ENCODE results near the gene STARD5. TPM values are rescaled to one million over a fixed set of nuclear protein-coding genes. Genes with fewer than 3 reads are reported as not detected.

STARD5 gene
- total and polyA plus RNA-seq, 2 of the 4 experiments (the other 2 are of a cell fraction), result 5.0 to 22.8 TPM

DNA sequence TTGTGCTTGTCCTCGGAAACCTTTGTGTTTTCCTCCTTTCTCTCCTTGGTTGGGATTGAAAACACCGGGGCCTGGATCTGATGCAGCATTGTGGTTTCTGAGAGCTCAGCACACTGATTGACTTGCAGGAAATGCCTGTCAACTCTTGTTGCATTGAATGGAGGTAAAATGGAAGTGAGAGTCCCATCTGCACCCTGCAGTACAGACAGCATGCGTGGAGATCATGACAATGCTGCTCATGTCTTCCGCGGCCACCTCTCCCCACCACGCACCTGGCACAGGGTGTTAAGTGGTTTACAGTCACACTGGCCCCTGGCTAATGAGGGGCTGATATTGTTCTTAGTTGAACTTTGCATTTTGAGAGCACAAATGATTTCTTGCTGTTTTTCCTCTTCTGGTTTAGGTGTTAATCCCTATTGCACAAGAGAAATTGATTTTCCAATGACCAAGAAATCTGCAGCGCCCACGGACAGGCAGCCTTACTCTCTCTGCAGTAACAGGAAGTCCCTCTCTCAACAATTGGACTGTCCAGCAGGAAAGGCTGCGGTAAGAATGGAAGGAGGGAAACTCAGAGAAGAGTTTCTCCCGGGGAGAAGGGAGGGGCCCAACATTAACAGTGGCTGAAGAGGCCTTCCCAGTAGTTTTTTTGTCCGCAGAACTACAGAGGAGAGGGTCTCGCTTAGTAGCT, 58.5 kb downstream of the STARD5 start:
- Histone ChIP-seq H3K4me1 (ENCODE audit: control insufficient read depth, insufficient read depth, low read length) (peaks cover 3% of the 10 kb centered on the region; the same call in 1 of the 2 replicates), H2BK20ac (ENCODE audit: low read depth, low read length) (peak overlapping the region; percentile 83), H3K4me2 (ENCODE audit: low read depth, low read length) (peak overlapping the region; percentile 32; the same call in 1 of the 2 replicates), H3K4me3 (ENCODE audit: insufficient read depth, low read depth, low read length) (no peak overlapping the region), H2AK9ac (replicated peaks; ENCODE audit: low read depth, low read length, poor library complexity) (no peak overlapping the region), H4K20me1 (ENCODE audit: insufficient read depth, low read length) (no peaks in the 10 kb centered on the region), H2BK120ac (ENCODE audit: low read depth, low read length) (peak overlapping the region; percentile 82), H3K79me1 (ENCODE audit: low read depth in 1 of 2, low read length in 2 of 2) (no peaks in the 10 kb centered on the region), H3K9me1 (ENCODE audit: insufficient read depth, low read length) (0 out of 2 replicates have a peak, but pooled peaks cover 3% of the 10 kb centered on the region), H3K4ac (ENCODE audit: low read depth, low read length) (peak overlapping the region; percentile 47), H4K5ac (ENCODE audit: low read depth, low read length) (no peak overlapping the region; the same call in 1 of the 2 replicates), H3K14ac (replicated peaks; ENCODE audit: low read depth, low read length) (0 out of 2 replicates have a peak overlapping the region, but pooled peaks have one; percentile 40), H3K56ac (ENCODE audit: extremely low read depth, insufficient read depth, low read length) (no peak overlapping the region), H3K18ac (ENCODE audit: low read depth, low read length) (no peak overlapping the region), H3K9ac (ENCODE audit: low read depth, low read length) (no peak overlapping the region), H3K27me3 (ENCODE audit: control insufficient read depth, insufficient read depth, low read length) (no peaks in the 10 kb centered on the region), H3K36me3 (ENCODE audit: control insufficient read depth, insufficient read depth, low read length) (peaks cover 3% of the 10 kb centered on the region; the same call in 1 of the 2 replicates), H3K27ac (ENCODE audit: insufficient read depth, low read length) (no peak overlapping the region), H2BK5ac (ENCODE audit: low read depth, low read length, poor library complexity, severe bottlenecking) (no peak overlapping the region), H3K9me3 (ENCODE audit: control insufficient read depth, insufficient read depth, low read length) (no peaks in the 10 kb centered on the region), H2BK15ac (ENCODE audit: low read depth, low read length) (no peak overlapping the region; the same call in 2 of the 3 replicates), H4K91ac (ENCODE audit: insufficient read depth, low read depth, low read length) (peak overlapping the region; percentile 4; the same call in 1 of the 2 replicates), H4K8ac (ENCODE audit: low read depth in 2 of 2, low read length in 2 of 2) (peak overlapping the region; percentile 2 to 79; a peak in 1 of 4 replicates), H3K23ac (ENCODE audit: low read depth, low read length) (0 out of 2 replicates have a peak overlapping the region, but pooled peaks have one; percentile 46), H2AK5ac (ENCODE audit: low read depth, low read length) (0 out of 2 replicates have a peak overlapping the region, but pooled peaks have one; percentile 68), H2AFZ (replicated peaks; ENCODE audit: low read length, poor library complexity) (peak overlapping the region; percentile 90)
- dilution Hi-C loops (cut with HindIII; ENCODE audit: low sequenced_read_pairs, unreplicated experiment) (no loop called here), in situ Hi-C loops (cut with MboI; ENCODE audit: low sequenced_read_pairs) (loop anchor here (5.0 to 10.0 kb wide), 3 partner anchors 108 to 271 kb away; no protein-coding TSS in a partner anchor), intact Hi-C loops (cut with micrococcal nuclease) (no loop called here)
- WGBS, 2 experiments (ENCODE audit: extremely low coverage in 2 of 2, insufficient read length in 1 of 2), result 27% methylated on average over 4 of the region's 12 CpGs; no CpG with 5 or more reads in 1 of the 2 experiments
- TF ChIP-seq CHD1 (IDR thresholded peaks at IDR 0.05; ENCODE audit: low read depth, low read length) (no peak), MAZ (IDR thresholded peaks at IDR 0.05; ENCODE audit: borderline replicate concordance, low read depth, low read length) (no peak), CEBPB (IDR thresholded peaks at IDR 0.05; ENCODE audit: low read depth, low read length) (0 out of 2 replicates have a peak, but pooled peaks have one; percentile 9)
- ATAC-seq (ENCODE audit: low read depth) (peak; percentile 46), DNase-seq (no peak)
- ChIA-PET CTCF (interaction anchor here (0.6 to 7.3 kb wide), 37 partner anchors 9 to 478 kb away, joined by 3 to 117 read pairs (median 7); no protein-coding TSS in a partner anchor), POLR2A (ENCODE audit: unreplicated experiment) (no interaction called here)
- no TSS peak for BruUV-seq (replicated peaks)

Measured in IMR-90 (cell line).